Stimulated activated CD4-positive, alpha-beta T cell treated with anti-CD3 and anti-CD28 coated beads, Interleukin-1b, Interleukin-23, amount 100 ng/mL, for 1 hour (primary cell): ENCODE measurements around the gene CTH.
A peak's percentile ranks its signal among the peaks of the same experiment; 100 is the strongest.
"Not testable (repeated sequence)": the region's sequence is repeated elsewhere in the genome, so short reads cannot be mapped to it uniquely, and the experiment has no call there.

Experiments used
- DNase-seq, 2 donors: peaks; one replicate each; pipeline ENCODE4 v3.0.0-alpha.2; 2020; ENCODE audit warnings: low read depth in 2 of 2

Gene CTH

DNA sequence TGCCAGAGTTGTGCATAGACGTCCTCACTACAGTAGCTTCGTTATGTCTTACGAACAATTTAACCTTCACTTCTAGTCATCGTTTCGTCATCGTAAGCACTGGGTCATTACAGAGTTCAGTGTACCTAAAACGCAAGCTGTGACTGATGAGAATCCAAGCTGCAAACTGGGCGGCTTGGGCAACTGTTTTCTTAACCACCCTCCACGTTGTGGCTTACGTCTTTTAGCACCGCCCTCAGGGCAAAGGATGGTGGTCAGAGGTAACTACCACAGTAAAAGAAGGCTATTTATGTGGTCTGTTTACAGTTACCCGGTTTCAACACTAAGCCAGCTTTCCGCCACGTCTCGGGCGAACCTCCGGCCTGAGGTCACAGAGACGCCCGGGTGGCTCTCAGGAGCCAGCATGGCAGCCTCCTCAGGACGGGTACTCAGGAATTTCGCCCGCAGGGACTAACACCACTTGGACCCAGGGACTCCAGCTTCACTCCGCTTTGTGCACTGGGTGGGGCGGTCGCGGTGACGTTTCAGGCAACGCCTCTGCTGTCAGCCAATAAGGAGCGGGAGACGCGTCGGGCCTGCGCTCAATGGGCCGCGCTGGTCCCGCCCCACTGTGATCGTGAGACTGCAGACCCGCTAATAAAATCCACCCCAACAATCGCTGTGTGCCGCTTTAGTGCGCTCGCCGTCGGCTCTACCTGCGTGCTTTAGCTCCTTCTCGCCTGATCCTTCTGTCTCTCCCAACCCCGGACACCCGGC, at the start of gene CTH:
Gene CTH, plus strand, starts transcription at position 665 of the 756 bp plus-strand sequence. CDS start 148 bp downstream, outside the sequence.
- DNase-seq: peak; percentile 63 to 84

DNA sequence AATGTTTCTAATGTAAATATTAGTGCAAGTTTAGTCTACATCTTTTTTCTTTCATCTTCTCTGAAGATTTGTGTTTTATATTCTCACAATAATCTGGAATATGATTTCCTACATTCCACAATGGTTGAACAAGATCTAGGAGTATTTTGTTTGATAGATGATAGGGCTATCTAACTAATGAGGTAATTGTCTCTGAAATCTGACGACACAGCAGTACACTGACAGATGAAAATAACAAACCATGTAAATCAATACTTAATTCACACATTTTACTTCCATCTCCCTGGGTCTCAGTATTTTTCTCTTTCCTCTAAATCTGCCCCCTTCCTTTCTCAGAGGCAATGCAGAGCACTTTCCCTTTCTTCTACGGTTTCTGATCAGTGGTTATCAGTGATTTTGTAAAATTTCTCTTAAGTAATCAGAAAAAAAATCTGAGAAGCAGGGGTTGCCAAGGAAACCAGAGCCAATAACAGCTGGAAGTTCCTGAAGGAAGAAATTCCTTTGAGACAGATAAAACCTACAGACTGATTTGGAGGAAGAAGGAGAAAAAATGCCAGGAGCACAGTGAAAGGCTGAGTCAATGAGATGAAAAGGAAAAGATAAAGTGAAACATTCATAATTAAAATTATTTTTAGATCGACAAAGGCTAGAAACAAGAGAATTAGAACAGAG, 49.2 kb upstream of the CTH start:
- no peak for DNase-seq

DNA sequence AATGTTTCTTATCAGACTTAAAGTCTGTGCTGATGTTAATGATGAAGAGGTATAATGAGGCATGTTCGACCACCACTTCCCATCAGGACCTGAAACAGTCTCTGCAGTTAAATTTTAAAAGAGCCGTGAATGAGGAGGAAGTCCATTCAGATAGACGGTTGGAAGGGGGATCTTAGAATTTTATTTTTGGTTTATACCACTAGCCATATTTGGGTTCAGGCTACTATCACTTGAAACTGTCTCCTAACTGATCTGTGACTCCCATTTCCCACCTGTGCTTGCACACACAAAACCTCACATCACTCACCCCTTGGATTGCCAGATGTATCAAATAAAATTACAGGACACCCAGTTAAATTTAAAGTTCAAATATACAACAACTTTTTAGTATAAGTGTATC, 46.6 kb upstream of the CTH start:
- no peak for DNase-seq

DNA sequence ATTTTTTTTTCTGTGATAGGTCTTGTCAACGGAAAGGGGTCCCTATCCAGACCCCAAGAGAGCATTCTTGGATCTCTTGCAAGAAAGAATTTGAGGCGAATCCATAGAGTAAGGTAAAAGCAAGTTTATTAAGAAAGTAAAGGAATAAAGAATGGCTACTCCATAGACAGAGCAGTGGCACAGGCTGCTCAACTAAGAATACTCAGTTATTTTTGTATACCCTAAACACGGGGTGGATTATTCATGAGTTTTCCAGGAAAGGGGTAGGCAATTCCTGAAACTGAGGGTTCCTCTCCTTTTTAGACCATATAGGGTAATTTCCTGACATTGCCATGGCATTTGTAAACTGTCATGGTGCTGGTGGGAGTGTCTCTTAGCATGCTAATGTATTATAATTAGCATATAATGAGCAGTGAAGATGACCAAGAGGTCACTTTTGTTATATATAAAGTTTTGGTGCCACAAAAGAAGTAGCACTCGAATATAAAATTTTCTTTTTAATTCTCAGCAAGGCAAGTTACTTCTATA, 44.6 kb upstream of the CTH start:
- not testable (repeated sequence) for DNase-seq

DNA sequence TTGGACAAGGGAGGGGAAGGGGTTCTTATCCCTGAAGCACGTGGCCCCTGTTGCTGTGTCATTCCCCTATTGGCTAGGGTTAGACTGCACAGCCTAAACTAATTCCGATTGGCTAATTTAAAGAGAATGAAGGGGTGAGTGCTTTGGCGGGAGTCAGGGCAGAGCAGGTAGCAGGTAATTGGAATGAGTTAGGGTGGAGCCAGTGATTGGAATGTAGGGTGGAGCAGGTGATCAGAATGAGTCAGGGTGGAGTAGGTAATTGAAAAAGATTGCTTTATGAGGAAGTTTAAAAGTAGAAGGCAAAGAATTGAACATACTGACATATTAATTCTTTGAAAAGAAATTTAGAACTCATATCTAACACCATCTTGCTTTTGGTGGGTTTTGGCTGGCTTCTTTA, 44.1 kb upstream of the CTH start:
- not testable (repeated sequence) for DNase-seq

DNA sequence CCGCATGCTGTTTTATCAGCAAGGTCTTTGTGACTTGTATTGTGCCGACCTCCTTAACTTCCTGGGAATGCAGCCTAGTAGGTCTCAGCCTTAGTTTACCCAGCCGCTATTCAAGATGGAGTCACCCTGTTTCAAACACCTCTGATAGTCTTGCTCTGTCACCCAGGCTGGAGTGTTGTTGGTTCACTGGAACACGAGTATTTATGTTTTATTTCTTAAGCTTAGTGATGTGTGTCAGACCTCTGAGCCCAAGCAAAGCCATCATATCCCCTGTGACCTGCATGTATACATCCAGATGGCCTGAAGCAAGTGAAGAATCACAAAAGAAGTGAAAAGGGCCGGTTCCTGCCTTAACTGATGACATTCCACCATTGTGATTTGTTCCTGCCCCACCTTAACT, 43.7 kb upstream of the CTH start:
- not testable (repeated sequence) for DNase-seq

DNA sequence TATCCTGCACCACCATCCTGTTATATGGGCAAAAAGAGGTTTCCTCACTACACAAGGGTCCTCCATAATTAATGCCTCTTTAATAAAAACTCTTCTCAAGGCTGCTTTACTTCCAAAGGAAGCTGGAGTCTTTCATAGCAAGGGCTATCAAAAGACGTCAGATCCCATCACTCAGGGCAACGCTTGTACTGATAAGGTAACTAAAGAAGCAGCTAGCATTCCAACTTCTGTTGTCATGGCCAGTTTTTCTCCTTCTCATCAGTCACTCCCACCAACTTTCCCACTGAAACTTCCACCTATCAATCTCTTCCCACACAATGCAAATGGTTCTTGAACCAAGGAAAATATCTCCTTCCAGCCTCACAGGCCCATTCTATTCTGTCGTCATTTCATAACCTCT, 39.5 kb upstream of the CTH start:
- not testable (repeated sequence) for DNase-seq

DNA sequence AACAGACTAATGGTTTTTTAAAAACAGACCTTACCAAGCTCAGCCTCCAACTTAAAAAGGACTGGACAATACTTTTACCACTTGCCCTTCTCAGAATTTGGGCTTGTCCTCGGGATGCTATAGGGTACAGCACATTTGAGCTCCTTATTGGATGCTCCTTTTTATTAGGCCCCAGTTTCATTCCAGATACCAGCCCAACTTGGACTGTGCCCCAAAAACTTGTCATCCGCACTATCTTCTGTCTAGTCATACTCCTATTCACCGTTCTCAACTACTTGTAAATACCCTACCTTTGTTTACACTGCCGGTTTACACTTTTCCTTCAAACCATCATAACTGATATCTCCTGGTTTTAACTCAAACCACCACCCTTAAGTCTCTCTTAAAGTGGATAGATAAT, 38.6 kb upstream of the CTH start:
- DNase-seq: no peak

DNA sequence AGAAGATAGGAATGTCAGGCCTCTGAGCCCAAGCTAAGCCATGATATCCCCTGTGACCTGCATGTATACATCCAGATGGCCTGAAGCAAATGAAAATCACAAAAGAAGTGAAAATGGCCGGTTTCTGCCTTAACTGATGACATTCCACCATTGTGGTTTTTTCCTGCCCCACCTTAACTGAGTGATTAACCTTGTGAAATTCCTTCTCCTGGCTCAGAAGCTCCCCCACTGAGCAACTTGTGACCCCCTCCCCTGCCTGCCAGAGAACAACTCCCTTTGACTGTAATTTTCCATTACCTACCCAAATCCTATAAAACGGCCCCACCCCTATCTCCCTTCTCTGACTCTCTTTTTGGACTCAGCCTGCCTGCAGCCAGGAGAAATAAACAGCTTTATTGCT, 37.5 kb upstream of the CTH start:
- not testable (repeated sequence) for DNase-seq

DNA sequence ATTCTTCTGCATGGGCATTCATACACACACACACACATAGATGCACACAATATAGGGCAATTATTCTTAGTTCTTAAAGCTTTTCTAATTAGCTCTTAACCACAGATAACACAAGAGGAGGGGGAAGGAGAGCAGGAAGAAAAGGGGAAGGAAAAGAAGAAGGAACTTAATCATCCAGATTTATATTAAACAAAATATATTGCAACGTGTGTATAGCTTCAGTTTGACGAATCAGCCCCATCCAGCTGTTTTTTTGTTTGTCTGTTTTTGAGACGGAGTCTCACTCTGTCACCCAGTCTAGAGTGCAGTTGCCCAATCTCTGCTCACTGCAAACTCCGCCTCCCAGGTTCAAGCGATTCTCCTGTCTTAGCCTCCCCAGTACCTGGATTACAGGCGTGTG, 34.9 kb upstream of the CTH start:
- no peak for DNase-seq

DNA sequence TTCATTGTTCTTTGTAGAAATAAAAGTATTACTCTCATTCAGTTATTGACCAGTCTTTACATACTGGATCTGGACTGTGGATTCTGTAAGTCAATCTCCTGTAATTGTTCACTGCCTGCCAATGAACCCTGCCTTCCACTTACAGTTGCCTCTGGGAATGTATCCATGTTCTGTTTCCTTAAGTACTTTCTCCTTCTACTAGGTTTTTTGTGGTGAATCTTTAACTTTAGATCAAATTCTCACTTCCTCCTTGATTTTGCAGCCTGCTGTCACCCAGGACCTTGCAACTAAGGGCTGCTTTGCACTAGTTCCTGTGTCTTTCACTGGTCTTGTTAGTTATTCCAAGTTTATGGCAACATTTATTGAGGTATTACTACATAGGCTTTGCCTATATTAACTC, 28.4 kb upstream of the CTH start:
- no peak for DNase-seq

DNA sequence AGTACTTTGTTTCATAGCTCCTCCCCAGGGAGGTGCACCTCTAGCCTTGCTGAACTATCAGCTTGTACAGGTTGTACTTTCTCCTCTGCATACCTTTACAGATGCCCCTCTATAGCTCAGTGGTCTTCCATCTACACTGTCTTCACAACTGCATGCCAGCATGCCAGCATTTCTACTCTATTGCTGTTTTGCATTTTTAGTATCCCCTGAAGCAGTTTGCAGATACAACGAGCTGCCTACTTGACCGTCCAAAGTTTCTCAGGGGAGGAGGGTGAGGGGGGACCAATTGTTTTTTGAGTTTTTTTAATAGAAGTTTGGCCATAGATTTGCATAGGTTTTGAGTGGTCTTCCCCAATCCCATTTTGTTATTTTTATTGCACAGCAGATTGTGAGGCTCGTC, 27.6 kb upstream of the CTH start:
- DNase-seq: no peak

DNA sequence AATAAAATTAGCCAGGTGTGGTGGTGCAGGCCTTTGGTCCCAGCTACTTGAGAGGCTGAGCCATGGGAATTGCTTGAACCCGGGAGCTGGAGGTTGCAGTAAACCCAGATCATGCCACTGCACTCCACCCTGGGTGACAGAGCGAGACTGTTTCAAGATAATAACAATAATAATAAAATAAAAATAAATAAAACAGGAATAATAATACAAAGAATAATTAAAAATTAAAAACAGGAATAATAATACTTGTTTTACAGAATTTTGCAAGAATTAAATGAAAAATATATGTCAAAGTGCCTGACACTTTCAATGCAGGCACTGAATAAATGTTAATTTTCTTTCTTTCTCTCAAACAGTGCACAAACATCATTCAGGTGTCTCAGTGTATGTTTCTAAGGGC, 26.5 kb upstream of the CTH start:
- DNase-seq: no peak

DNA sequence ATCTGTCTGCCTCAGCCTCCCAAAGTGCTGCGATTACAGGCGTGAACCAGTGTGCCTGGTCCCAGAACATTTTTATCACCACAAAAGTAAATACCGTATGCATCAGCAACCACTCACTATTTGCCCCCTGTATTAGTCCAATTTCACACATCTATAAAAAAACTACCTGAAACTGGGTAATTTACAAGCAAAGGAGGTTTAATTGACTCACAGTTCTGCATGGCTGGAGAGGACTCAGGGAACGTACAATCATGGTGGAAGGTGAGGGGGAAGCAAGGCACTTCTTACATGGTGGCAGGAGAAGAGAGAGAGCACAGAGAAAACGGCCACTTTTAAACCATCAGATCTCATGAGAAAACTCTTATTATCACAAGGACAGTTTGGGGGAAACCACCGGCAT, 25.6 kb upstream of the CTH start:
- no peak for DNase-seq

DNA sequence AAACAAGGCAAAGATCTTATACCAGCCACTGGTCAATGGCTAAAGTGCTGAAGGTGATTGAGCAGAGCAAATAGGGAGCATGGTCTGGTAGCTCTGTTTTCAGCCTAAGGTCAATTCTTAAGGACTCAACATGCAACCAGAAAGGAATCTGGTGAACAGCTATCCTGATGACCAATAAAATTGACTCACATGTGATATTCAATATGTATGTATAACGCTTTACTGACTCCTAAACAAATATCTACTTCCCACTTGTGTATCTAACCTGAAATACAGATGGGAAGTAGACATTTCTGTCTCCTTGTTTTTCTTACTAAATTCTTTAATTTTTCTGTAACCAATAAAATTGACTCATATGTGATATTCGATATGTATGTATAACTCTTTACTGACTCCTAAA, 24.9 kb upstream of the CTH start:
- no peak for DNase-seq

DNA sequence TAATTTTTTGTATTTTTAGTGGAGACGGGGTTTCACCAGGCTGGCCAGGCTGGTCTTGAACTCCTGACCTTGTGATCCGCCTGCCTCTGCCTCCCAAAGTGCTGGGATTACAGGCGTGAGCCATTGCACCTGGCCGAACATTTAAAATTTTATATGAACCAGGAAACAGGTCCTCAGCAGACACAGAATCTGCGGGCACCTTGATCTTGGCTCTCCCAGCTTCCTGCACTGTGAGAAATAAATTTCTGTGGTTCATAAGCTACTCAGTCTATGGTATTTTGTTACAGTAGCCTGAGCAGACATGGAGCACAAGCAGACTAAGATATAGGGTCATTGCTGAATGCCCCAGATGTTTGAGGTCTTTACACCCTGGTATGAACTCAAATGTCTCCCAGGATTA, 23.6 kb upstream of the CTH start:
- DNase-seq: no peak

DNA sequence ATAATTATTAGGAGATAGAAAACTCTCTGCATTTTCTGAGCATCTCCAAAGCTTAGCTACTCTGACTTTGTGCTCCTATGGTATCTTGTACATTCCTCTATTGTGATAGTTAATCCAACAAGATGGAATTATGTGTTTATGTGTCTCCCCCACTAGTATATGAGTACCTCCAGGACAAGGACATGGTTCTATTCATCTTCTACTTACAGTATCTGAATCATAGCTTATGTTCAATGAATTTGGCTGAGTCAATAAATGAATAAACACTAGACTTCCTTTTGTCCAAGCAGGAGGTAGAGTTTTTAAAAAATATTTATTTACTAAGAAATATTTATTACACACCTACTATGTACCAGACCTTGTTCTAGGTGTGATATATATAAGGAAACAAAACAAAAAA, 18.4 kb upstream of the CTH start:
- no peak for DNase-seq

DNA sequence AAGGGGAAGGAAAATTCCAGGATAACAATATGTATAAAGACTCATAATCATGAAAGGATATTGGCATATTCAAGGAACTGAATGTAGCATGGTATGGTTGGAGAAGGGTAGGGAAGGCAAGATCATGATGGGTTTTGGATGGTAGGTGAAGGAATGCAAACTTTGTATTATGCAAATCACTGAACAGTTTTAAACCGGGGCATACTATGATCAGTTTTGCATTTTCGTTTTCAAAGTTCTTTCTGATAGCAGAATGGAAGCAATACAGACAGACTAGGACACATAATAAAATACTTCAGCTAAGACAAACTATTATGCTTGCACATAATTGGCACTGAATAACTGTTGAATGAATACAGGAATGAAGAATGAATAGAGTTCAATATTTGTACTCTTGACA, 14.5 kb upstream of the CTH start:
- DNase-seq: no peak

DNA sequence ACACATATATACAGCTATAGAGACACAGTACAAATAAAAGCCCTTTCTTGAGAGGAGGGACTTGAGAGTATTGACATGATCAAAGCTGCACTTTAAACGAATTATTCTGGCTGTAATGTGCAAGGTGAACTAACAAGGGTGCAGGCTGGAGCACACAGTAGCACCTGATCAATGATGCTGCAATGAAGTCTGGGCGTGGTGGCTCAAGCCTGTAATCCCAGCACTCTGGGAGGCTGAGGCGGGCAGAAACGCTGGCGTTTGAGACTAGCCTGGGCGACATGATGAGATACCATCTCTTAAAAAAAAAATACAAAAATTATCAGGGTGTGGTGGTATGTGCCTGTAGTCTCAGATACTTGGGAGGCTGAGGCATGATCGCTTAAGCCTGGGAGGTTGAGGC, 14.1 kb upstream of the CTH start:
- DNase-seq: no peak

DNA sequence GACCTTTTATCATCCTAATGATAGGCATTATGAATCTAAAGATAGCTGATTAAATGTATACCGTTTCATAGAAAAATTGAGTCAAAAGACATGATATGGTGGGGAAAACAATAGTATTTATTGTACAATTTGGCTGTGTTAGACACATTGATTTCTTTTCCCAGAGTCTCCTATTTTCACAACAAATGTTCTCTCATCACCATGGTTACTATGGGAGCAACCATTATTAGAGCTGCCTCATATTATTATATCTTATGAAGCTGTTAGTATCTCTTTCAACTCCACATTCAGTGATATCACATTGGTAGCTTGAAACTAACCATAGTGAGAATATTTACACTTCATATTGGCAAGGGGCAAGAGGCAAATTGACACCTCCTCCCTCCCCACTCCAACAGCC, 10.7 kb upstream of the CTH start:
- DNase-seq: no peak

DNA sequence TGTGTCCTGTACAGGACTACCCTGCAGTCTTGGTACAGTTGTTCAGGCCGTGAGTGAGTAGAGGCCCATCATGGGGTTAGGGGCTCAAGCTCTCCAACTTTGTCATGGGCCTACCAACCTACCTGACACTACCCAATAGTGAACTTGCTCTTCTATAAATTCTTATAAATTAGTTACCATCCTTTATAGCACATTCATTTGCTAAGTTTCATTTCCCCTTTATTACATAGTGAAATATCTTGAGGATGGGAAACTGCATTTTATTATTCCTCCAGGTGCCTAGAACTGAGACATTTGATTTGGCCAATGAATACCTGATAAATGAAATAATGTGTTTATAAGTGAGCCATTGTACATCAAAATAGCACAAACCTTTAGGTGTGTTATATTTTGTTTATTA, 9.1 kb upstream of the CTH start:
- no peak for DNase-seq

DNA sequence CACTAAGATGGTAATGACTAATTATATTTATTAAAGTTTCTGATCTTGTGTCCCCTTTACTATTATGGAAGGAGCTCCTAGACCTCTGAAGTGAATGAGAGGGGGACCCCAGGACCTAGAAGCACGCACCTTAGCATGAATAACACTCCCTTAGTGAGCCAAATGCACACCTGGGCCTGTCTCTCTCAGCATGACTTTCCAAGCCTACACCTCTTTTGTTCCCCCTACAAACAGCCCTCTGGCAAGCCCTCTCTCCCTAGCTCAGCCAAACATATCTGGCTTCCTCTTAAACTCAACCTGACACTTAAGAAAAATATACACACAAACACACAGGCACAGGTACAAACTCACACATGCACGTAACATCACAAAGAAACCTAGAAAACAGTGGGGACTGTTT, 7.3 kb upstream of the CTH start:
- no peak for DNase-seq

DNA sequence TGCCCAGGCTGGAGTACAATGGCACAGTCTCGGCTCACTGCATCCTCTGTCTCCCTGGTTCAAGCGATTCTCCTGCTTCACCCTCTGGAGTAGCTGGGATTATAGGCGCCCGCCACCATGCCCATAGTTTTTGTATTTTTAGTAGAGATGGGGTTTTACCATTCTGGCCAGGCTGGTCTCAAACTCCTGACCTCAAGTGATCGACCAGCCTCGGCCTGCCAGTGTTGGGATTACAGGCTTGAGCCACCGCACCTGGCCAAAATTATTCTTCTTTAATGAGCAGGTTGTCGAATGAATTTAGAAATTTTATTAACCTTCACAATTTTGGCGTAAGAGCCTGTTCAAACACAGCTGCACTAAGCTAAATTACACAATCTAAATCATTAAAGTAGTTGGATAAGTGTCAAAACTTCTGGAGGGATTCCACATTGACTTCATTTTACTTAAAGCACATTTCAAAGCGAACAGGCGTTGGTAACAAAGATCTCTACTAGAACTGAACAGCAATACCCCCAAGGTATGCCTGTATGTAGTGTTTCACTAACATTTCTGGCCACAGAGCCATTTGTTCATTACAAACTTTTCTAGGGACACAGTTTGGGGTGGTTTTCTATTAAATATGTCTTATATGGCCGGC, 5.2 kb upstream of the CTH start:
- no peak for DNase-seq
